NOMO-1 treated with DMSO at 0.1 percent for 48 hours (cell line): ENCODE data around the gene OAT.

Experiments
- DNase-seq: peaks from one replicate; lab custom pipeline; 2025; ENCODE audit not compliant: unreplicated experiment; lab: John Stamatoyannopoulos, UW

OAT gene

DNA sequence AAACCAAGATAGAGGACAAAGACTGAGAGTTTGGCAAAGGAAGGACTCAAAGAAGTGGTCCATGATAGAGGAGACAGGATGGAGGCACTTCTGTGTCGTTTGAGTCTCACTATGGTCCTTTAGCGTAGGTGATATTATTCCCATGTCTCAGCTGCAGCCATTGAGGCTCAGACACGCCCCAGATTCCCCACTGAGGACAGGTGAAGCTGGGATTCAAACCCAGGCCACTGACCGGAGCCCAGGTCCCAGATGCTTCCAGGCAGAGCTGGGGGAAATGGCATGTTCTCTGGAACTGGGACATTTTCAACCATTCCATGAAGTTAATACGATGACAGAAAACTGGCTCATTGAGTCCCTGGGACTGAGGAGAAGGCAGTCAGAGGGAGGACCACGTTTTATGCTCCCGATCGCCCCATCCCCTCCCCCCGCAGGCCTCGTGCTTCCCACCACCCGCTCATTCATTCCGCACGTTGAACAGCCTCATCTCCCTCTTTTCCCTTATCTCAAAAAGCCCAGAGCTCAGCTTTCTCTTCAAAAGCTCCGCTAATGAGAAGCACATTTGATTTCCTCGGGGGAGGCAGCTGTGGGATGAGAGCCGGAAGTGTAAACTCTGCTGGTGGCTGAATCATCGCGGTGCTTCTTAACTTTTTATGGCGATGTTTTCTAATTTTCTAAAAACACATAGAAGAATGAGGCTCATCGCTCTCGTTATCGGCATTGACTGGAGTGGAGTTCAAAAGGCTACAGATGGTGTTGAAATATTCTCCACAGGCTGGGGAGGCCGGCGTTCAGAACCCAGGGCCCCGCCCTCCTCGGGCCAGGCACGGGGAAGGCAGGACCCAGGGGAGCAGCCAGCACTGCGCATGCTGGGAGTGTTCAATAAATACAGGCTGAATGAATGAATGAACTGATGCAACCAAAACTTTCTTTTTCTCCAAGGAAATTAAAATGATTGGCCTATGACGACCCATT, 64.0 kb downstream of the OAT start:
- DNase-seq = peak; percentile 66

DNA sequence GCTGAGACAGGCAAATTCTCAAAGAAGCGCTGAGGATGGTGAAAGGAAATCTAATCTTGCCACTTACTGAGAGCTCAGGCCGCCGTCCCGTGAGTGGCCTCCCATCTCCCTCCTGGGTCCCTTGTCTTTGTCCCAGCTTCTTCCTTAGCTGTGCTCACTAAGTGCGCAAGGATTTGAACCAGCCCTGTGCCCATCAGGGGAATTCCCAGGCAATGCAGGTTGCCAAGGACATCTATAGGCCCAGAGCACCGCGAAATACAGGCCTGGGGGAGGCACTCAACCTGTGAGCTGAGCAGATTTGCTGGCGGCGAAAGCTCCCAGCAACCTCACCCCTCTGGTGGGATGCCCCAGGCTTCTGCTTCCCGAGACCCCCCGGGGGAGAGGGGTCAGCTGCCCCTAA, 64.8 kb downstream of the OAT start:
- no peak for DNase-seq

GRCh38 chr10:124353091-124353815, 65.5 kb downstream of the OAT start:
- no peak for DNase-seq

- DNase-seq = no peak
Measured at GRCh38 chr10:124351481-124352220, 67.1 kb downstream of the OAT start.

GRCh38 chr10:124350806-124351205, 67.9 kb downstream of the OAT start:
- DNase-seq = no peak

- DNase-seq = no peak
Measured at GRCh38 chr10:124349996-124350280, 68.8 kb downstream of the OAT start.

DNA sequence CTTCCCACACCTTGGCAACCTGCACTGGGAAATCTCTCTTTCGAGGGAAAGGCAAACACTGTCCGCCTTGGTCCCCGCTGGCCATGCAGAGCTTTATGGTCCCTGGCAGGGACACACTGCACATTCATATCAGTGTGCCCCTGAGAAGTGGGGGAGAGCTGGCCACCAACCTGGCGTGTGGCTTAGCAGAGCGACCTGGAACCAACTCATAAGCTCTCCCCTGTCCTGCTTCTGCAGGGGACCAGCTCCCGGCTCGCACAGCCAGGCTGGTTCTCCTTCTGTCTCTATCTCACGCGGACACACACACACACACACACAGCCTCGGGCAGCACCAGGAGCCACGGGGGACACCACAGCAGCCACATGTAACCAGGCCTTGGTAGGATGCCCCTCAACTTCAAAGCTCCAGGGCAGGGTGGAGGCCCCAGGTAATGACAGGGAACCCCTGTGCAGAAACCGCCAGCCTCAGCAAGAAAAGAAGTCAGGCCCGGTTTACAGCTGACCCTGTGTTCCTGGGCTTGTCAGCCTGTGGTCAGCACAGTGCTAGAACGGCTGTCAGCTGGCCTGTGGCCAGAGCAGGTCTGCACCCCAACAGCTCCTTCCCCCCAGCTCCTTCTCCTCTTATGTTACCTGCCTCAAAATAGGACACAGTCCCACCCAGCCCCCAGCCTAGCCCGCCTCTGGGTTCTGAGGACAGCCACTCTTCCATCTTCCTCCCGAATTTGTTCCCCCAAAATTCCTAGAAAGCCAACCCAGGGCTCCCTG, 69.3 kb downstream of the OAT start:
- no peak for DNase-seq

- DNase-seq = no peak
Measured at GRCh38 chr10:124348801-124349200, 69.9 kb downstream of the OAT start.

GRCh38 chr10:124347956-124348355, 70.8 kb downstream of the OAT start:
- no peak for DNase-seq
